Cerebellar cortex (tissue), 1 donor: ENCODE data around the gene EVA1B.
A peak's percentile ranks its signal among the peaks of the same experiment; 100 is the strongest.

ENCODE experiments used
- DNase-seq: peaks from one replicate; pipeline ENCODE4 v3.0.0-alpha.2; 2015; ENCODE audit warnings: low spot score

EVA1B gene

DNA sequence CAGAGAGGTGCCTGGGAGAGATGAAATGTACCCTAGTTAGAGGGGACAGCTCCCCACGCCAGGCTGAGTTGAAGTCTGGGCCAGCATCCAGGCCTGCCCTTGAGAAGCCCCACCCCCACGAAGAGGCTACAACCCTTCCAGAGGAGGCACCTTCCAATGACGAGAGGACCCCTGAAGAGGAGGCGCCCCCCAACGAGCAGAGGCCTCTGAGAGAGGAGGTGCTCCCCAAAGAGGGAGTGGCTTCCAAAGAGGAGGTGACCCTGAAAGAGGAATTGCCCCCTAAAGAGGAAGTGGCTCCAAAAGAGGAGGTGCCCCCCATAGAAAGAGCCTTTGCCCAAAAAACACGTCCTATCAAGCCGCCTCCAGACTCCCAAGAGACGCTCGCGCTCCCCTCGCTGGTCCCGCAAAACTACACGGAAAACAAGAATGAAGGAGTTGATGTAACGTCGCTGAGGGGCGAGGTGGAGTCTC is 3.1 kb downstream of the EVA1B start:
- no peak for DNase-seq

DNA sequence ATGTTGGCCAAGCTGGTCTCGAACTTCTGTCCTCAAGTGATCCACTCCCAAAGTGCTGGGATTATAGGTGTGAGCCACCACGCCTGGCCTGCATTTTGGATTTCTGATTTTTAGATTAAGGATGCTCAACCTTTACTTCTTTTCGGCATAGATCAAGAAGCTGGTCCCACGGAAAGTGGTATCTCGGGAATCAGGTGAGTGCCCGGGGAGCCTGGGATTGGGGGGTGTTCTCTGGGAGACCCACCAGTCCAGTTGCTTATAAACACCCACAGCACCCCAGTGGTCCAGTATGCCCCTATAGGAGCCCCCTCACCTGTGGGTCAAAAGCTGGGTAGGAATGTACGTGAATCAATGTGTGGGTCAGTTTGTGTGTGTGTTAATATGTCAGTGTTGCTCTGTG is 14.0 kb downstream of the EVA1B start:
- no peak for DNase-seq

DNA sequence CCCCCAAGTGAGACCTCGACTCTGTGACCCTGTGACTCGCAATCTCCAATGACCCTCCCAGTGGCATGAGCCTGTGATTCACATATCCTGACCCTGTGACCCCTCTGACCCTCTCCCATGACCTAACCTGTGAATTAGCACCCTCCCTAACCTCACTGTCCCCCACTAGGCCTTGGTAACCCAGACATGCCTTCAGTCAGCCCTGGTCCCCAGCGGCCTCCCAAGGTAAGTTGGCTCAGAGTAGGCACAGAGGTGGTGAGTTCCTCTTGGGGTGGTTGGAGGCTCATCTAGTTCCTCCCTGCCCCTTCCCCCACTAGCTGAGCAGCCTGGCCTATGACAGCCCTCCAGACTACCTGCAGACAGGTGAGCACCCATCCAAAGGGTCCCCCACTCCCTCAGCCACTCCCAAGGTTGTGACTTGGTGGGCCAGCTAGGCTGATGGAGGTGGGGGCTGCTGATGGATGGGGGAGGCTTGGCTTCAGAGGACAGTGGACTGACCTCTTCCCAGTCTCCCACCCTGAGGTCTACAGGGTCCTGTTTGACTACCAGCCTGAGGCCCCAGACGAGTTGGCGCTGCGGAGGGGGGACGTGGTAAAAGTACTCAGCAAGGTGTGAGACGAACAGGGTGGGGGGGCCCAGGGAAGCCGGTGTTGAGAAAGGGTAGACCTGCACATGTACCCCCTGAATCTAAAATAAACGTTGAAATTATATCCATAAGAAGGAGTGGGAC is 15.7 kb downstream of the EVA1B start:
- DNase-seq, result no peak

DNA sequence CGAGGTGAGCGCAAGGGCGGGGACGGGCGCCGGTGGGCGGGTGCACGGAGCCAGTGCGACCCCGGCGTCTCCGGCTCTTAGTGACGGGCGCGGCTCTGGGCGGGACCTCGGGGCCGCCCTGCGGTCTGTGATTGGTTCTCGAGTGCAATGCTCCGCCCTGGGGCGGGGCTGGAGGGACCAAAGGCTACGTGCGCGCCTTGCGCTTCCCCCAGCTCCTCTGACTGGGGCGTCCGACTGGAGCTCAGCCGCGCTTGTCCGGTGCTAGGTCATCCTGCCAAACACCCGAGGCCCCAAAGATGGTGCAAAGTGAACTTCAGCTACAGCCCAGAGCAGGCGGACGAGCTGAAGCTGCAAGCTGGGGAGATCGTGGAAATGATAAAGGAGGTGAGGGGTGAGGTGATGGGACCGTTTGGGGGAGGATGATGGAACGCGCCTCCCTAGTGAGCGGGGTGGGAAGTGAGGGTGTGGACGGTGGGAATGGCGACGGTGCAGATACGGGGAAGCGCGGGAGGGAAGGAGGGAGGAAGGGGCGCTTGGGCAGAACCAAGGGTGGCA is 16.5 kb downstream of the EVA1B start:
- DNase-seq, result peak; percentile 96

DNA sequence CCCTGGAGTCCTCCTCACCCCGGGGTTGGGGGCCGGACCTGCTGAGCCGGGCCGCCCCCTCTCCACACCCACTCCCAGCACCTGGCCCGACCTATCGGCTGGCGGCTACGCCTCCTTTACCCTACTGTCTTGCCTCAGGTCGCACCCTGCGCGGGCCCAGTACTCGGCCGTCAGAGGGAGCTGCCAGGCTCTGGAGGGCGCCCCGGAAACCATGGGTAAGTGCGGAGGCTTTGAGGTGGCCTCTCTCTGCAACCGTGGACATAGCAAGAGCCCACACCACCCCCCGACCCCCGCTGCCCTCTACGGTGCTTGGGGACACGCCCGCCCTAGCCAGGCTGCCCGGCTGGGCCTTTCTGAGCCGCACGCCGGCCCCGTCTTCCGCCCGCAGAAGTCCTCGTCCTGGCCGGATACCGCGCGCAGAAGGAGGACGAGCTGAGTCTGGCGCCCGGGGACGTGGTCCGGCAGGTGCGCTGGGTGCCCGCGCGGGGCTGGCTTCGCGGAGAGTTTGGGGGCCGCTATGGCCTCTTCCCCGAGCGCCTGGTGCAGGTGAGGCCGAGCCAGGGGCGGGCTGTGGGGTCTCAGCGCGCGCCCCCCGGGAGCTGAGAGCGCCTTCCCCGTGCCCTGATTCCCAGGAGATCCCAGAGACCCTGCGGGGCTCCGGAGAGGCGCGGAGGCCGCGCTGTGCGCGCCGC is 17.1 kb downstream of the EVA1B start, which contains the start of gene SH3D21:
Gene SH3D21 (plus strand): TSS at position 159 of the 692 bp plus-strand sequence. CDS start 53 bp downstream, at position 212.
- peak; percentile 56 for DNase-seq

DNA sequence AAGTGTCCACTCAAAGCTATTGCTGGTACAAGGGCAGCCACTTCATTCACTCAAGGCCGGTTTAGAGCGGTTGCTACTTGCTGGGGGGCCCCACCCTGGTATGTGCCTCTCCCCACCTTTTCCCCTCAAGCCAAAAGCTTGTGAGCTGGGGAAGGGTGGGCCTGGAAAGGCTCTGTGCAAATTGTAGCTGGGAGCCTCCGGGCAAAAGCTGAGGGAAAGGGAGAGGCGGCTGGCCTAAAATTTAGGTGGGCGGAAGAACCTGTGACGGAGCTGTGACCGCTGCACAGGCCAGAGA is 17.6 kb downstream of the EVA1B start:
- DNase-seq, result no peak

DNA sequence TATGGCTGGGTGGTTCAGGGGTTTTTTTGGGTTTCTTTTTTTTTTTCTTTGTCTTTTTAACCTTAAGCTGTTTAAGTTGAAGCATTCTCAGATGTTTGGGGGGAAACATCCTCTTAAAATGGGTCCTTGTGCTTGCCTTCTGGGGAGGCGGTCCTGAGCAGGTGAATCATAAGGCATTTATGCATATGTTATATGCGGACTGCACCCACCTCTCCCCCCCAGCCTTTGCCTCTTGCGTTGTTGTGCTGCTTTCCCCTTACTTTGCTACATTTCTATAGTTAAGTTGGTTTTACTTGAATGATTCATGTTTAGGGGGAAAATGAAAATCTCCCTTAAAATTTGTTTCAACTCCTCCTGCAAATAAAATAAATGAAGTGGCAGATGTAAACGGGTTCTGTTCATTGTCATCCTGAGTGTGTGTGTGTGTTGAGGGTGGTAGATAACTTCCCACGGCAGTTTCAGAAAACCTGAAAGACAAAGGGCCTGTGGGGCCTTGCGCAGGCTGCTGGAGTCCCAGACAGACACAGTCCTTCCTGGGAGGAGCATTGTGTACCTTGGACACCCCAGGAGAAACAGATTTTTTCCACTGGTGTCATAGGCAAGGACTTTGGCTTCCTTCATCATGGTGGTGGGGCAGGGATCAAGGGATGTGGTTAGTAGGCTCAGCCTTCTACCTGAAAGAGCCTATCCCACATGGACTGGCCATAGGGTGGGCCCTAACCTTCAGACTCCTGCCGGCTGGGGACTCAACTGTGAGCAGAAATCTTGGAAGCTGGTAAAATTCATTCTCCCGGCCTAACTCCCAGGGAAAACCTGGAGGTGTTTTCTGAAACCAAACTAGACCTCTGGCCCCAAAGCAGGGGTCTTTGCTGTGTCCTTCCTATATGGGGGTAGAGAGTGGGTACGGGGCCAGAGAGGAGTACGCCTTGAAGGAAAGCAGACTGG is 18.2 kb downstream of the EVA1B start:
- no peak for DNase-seq

DNA sequence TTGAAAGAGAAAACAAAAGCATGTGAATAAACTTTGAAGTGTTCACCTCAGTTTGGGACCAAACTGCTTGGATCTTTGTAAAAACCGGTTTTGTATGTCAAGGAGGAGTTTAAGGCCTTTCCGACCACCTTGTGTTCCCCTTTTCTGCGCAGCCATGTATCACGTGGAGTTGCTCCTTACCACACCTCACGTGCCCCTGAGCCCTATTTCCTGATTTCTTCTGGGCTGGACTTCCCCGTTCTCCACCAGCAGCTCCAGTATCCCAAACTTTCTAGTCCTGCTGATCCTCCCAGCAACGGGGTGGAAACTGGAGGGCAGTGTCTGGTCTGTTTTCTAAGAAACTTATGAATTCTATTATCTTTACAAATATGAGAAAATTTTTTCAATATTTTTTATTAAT is 18.9 kb downstream of the EVA1B start:
- no peak for DNase-seq

DNA sequence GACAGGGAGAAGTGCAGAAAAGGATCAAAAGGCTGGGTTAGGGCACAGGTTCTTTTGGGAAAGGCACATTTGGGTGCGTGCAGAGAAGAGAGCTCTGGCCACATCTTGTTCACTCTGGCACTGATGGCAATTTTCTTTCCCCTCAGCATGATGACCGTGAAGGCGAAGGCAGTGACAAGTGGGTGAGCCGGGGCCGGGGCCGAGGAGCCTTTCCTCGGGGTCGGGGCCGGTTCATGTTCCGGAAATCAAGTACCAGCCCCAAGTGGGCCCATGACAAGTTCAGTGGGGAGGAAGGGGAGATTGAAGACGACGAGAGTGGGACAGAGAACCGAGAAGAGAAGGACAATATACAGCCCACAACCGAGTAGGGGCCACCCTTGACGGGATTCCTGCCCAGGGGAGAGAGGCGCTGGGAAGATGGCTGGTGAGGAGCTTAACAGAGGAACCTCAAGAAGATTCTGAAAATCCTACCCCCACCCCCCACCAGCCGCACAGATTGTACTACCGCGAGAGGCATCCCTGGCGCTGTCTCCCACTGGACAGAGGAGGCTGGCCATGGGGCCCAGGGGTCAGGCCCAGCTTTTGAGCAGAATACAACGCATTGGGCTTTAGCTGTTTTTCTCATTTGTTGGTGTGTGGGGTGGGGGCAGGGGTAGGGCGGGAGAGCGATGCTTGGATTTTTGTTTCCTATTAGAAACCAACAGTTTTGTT is 19.6 kb downstream of the EVA1B start:
- DNase-seq, result no peak

DNA sequence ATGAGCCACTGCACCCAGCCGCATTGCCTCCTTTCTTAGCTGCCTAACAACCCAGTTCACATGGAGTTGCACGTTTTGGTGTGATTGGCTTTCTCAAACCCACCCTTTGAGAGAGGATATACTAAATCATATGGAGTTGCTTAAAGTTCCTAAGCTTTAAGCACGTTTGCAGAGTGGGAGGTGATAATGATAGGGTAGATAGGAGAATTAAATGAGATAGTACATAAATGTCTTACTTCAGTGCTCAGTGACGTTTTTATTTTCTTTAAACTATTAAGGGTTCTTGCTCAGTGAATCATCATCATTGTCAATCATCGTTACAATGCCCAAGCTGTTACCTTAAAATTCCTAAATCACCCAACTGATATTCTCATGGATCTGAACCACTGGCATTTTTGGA is 20.2 kb downstream of the EVA1B start:
- no peak for DNase-seq

DNA sequence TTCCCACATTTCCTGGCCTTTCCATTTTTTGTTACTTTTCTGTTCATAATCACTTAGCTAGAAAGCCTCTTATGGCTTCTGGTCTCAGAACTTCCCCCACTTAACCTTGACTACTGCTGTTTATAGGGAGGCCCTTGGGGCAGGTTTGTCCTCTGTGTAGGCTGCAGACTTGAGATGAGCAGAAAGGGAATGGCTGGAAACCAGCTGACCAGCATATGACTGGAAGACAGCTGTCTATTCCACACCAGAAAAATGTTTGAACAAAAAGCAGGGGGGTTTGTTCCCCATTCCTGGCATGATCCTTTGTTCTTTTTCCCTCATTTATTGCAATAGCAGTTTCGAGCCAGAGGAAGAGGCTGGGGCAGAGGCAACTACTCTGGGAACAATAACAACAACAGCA is 22.2 kb downstream of the EVA1B start:
- DNase-seq, result no peak

DNA sequence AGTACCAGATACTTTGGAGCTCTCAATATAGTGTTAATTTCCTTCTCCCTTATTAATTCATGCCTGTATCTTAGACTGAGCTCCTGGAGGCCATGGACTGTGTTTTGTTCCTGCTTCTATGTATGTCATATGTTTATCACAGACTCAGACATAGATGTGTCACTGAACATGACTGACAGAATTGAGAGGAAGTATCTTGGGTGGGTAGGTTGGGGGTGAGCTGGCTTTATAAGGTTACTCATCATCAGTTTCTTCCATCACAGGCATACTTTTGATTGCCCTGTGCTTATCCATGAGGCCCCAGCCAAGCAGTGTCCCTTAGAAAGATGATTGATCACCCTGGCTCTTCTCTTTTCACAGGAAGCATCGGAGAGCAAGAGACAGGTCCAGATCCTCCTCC is 22.9 kb downstream of the EVA1B start:
- no peak for DNase-seq

DNA sequence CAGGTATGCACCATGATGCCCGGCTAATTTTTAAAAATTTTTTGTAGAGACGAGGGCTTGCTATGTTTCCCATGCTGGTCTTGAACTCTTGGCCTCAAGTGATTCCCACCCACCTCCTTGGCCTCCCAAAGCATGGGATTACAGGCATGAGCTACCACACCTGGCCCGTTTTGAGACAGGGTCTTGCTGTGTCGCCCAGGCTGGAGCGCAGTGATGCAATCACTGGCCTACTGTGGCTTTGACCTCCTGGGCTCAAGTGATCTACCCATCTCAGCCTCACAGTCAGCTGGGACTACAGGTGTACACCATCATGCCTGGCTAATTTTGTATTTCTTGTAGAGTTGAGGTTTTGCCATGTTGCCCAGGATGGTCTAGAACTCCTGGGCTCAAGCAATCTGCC is 24.8 kb downstream of the EVA1B start:
- no peak for DNase-seq

DNA sequence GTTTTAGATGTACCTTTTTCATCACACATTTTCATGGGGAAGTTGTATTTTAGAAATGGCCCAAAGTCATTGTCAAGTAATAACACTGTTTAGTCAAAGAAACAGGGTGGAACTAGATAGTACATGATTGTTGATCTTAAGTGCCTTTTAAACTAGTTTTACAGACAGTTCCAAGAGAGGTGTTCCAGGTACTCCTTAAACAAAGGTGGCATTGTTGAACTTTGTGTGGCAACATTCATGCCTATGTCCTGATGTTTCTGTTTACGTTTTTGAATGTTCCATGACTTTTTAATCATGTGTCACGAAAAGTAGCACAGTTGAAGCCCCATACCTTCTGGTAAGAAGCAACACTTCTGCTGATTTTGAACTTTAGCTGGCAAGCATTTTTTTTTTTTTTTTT is 26.4 kb downstream of the EVA1B start:
- no peak for DNase-seq

DNA sequence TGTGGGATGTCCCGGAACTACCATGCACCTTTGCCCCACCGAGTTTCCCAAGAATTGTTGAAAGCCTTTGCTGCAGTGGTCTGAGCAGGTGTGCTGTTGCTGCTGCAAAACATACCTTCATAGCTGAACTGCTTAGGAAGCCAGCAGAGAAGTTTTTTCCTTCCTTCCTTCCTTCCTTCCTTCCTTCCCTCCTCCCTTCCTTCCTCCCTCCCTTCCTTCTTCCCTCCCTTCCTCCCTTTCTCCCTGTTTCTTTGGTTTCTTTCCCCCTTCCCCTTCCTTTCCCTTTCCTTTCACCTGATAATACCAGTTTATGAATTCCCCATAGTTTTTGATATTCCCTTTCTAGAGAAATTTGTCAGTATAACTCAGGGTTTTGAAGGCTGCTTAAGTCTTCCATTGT is 28.1 kb downstream of the EVA1B start:
- DNase-seq, result no peak

DNA sequence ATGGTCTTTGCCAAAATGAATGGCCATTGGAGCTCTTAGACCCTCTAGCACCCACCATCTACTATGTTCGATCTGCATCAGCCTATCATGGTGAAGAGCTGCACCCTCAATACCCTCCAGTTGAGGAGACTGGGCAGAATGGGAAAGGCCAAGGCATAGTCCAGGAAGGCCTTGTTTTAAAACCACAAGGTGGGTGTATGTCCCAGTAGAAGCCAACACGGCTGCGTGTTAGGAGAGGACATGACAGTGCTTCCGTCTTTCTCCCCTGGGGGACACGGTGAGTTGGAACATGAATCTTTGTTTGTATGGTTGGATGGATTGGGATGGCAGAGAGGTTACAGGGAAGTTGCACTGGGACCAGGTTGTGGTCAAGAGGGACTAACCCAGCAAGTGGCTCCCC is 35.9 kb downstream of the EVA1B start:
- no peak for DNase-seq

DNA sequence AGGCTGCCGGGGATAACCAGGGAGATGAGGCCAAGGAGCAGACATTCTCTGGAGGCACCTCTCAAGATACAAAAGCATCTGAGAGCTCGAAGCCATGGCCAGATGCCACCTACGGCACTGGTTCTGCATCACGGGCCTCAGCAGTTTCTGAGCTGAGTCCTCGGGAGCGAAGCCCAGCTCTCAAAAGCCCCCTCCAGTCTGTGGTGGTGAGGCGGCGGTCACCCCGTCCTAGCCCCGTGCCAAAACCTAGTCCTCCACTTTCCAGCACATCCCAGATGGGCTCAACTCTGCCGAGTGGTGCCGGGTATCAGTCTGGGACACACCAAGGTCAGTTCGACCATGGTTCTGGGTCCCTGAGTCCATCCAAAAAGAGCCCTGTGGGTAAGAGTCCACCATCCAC is 36.6 kb downstream of the EVA1B start:
- no peak for DNase-seq

DNA sequence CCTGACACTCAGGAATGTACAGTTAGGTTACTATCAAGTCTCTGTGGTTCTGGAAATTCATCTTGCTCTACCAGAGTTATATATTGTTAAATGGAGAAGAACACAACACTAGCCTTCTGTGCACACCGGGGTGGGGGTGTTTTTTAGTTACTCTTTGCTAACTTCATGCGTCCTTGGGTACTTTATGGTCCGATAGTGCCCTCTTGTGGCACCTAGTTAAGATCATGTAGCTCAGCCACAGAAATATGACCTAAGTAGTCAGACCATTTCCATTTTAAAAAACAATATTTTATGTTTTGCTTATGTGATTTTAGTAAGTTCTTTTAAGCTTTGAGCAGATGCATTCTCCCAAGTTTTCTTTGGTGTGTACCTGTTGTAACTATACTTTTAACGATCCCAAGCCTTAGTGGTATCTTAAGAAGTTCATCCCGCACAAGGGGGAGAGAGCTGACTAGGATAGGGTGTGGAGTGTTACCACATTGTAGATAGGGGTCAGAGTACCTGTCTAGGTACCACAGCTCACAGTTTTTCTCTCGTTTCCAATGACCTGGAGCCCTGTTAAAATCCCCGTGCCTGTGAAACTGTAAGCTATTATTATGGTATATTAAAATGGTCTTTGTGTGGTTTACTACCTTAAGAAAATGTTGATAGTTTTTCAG is 37.9 kb downstream of the EVA1B start:
- peak; percentile 92 for DNase-seq

DNA sequence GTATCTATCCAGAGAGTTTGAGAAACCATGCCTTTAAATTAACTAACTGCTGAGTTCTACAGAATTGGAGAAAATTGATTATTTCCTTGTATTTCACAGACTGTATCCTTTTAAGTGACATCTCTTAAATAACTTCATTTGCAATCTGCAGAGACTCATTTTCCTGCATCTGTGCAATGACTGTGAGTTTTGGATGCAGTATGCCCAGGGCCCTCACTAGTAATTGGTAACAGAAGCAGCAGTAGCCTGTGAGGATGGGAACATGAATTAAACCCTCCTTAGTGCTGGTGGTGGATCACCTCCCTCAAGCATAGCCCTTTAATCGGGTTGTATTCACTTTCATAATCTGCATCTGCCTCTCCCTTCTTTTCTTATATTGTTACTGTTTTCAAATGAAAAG is 38.9 kb downstream of the EVA1B start:
- no peak for DNase-seq

DNA sequence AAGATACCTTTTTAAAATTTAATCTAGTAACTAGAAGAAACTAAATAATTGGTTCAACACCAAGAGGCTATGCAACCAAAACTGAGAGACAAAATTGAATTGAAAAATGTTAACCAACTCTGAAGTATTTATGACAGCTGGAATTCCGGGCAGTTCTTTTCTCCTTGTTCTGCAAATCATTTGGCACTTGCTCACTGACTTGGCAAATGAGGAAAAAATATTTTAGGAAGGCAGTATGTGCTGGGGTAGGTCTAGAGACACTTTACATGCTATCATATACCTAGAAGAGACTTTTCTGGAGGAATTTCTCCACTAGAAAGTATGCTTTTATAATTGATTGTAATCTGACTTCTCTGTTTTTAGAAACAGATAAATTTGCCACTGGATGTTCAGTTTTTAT is 39.4 kb downstream of the EVA1B start:
- DNase-seq, result no peak

DNA sequence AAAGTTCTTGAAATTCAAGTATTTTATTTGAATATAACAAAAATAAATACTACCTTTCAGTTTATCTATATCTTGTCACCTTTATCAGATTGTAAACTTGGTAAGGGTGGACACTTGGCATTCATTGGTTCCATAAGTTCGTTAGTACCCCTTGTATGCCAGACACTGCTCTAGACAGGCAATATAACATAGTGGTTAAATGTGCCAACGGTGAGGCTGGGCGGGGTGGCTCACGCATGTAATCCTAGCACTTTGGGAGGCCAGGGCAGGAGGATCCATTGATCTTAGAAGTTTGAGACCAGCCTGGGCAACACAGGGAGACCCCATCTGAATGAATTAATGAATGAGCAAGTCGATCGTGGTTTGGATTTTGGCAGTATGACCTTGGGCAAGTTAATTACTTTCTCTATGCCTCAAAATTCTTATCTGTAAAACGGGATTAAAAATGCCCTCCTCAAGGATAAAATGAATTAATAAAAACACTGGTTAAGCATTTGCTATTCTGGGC is 43.6 kb downstream of the EVA1B start:
- DNase-seq, result no peak
